PFSK-1 (cell line): ENCODE data around the gene LBH.

Experiments
- FOXP2 ChIP-seq: optimal IDR thresholded peaks from 2 replicates; pipeline ENCODE3; 2011; ENCODE audit warnings: borderline replicate concordance, control low read depth, inconsistent platforms; ENCODE audit not compliant: insufficient read depth; ENCODE audit errors: extremely low read length, extremely low read depth
- POLR2AphosphoS5 ChIP-seq: IDR thresholded peaks from 2 replicates; pipeline ENCODE4 v1.6.1; 2012; ENCODE audit warnings: low read depth, mild to moderate bottlenecking, control low read depth, low read length, moderate library complexity
- SIN3A ChIP-seq: IDR thresholded peaks from 2 replicates; pipeline ENCODE4 v1.6.1; 2012; ENCODE audit warnings: mild to moderate bottlenecking, low read length, moderate library complexity, borderline replicate concordance; ENCODE audit not compliant: insufficient read depth
- TAF1 ChIP-seq: IDR thresholded peaks from 2 replicates; pipeline ENCODE4 v1.6.1; 2012; ENCODE audit warnings: low read length, control low read depth, borderline replicate concordance; ENCODE audit not compliant: insufficient read depth

- no peak for TF ChIP-seq TAF1
- no peak for TF ChIP-seq POLR2AphosphoS5
- TF ChIP-seq SIN3A = no peak
- TF ChIP-seq FOXP2 = no peak
Observed at GRCh38 chr2:30239308-30239985, 8.1 kb downstream of the LBH start.
